ENCODE data around the gene APOE.

DNA sequence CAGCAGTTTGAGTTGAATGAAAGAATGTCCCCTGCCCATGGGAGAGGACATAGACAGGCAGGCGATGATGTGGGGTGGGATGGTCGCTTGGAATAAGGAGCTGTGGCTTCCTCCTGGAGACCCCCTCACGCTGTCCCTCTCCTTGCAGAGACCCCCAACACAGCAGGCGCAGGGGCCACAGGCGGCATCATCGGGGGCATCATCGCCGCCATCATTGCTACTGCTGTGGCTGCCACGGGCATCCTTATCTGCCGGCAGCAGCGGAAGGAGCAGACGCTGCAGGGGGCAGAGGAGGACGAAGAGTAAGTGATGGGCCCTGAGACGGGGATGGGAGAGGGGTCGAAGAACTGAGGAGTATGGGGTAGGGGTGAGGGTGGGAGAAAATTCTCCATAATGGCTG, 23.5 kb upstream of the APOE start:
- TF ChIP-seq, protein P1, sequence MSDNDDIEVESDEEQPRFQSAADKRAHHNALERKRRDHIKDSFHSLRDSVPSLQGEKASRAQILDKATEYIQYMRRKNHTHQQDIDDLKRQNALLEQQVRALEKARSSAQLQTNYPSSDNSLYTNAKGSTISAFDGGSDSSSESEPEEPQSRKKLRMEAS (IDR thresholded peaks at IDR 0.05): no peak
- no peak for TF ChIP-seq RAD21 (IDR thresholded peaks at IDR 0.05; ENCODE audit: low read depth)
- no peak for TF ChIP-seq NFIC (IDR thresholded peaks at IDR 0.05)
- no peak for TF ChIP-seq CREB1 (IDR thresholded peaks at IDR 0.05; ENCODE audit: low read depth)
- TF ChIP-seq, protein P2, sequence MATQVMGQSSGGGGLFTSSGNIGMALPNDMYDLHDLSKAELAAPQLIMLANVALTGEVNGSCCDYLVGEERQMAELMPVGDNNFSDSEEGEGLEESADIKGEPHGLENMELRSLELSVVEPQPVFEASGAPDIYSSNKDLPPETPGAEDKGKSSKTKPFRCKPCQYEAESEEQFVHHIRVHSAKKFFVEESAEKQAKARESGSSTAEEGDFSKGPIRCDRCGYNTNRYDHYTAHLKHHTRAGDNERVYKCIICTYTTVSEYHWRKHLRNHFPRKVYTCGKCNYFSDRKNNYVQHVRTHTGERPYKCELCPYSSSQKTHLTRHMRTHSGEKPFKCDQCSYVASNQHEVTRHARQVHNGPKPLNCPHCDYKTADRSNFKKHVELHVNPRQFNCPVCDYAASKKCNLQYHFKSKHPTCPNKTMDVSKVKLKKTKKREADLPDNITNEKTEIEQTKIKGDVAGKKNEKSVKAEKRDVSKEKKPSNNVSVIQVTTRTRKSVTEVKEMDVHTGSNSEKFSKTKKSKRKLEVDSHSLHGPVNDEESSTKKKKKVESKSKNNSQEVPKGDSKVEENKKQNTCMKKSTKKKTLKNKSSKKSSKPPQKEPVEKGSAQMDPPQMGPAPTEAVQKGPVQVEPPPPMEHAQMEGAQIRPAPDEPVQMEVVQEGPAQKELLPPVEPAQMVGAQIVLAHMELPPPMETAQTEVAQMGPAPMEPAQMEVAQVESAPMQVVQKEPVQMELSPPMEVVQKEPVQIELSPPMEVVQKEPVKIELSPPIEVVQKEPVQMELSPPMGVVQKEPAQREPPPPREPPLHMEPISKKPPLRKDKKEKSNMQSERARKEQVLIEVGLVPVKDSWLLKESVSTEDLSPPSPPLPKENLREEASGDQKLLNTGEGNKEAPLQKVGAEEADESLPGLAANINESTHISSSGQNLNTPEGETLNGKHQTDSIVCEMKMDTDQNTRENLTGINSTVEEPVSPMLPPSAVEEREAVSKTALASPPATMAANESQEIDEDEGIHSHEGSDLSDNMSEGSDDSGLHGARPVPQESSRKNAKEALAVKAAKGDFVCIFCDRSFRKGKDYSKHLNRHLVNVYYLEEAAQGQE (IDR thresholded peaks at IDR 0.05; ENCODE audit: low read depth): no peak
- no peak for TF ChIP-seq TCF12 (IDR thresholded peaks at IDR 0.05; ENCODE audit: low read depth)
- no peak for TF ChIP-seq CEBPB (IDR thresholded peaks at IDR 0.05)
- no peak for TF ChIP-seq TEAD4 (IDR thresholded peaks at IDR 0.05)
- TF ChIP-seq, protein P3, sequence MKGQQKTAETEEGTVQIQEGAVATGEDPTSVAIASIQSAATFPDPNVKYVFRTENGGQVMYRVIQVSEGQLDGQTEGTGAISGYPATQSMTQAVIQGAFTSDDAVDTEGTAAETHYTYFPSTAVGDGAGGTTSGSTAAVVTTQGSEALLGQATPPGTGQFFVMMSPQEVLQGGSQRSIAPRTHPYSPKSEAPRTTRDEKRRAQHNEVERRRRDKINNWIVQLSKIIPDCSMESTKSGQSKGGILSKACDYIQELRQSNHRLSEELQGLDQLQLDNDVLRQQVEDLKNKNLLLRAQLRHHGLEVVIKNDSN (IDR thresholded peaks at IDR 0.05): no peak
- no peak for TF ChIP-seq EP300 (IDR thresholded peaks at IDR 0.05; ENCODE audit: borderline replicate concordance)
- no peak for TF ChIP-seq TAF1 (IDR thresholded peaks at IDR 0.05; ENCODE audit: low read depth)
- no peak for TF ChIP-seq YY1 (IDR thresholded peaks at IDR 0.05; ENCODE audit: low read depth)
- no peak for TF ChIP-seq EGR1 (IDR thresholded peaks at IDR 0.05)

All from Ishikawa (cell line).